H1 (cell line): Measurements from ENCODE around the gene PRKAR2A. TPM values are rescaled to one million over a fixed set of nuclear protein-coding genes. Genes with fewer than 3 reads are reported as not detected.

Source experiments
- CTCF ChIA-PET: fragments of 300-600 bp; sonication (Branson Sonifier 250); formaldehyde crosslinking; loops from one replicate; lab custom pipeline; 2021; ENCODE audit not compliant: partially characterized antibody; lab: Charles Lee
- POLR2A ChIA-PET: fragments of 300-600 bp; sonication (Branson Sonifier 250); formaldehyde crosslinking; loops from one replicate; lab custom pipeline; 2021; ENCODE audit warnings: inconsistent platforms; ENCODE audit not compliant: partially characterized antibody; lab: Charles Lee
- DNase-seq, 2 experiments: peaks; one replicate each; pipeline versions ENCODE4 v3.0.0 to v3.0.0-alpha.2; 2010 to 2022; ENCODE audit warnings: low spot score in 2 of 2, low read depth in 1 of 2, mixed read lengths in 1 of 2
- FAIRE-seq: peaks from 2 replicates; lab custom pipeline; 2011; peaks lifted over from hg19 to GRCh38; lab: Jason Lieb, UNC
- H2AFZ ChIP-seq: 2 replicates; pipeline ENCODE4 v1.8.1; 2012; ENCODE audit warnings: low read length, inconsistent platforms
- H2AK5ac ChIP-seq: 2 replicates; pipeline ENCODE4 v1.6.1; 2013; ENCODE audit warnings: low read depth, low read length
- H2BK120ac ChIP-seq: replicated peaks from 2 replicates; pipeline ENCODE3; 2013; ENCODE audit warnings: low read depth, low read length, inconsistent platforms
- H2BK12ac ChIP-seq: 2 replicates; pipeline ENCODE4 v1.6.1; 2013; ENCODE audit warnings: low read depth, low read length
- H2BK15ac ChIP-seq: 2 replicates; pipeline ENCODE4 v1.6.1; 2013; ENCODE audit warnings: low read length
- H2BK20ac ChIP-seq: 2 replicates; pipeline ENCODE4 v1.6.1; 2013; ENCODE audit warnings: low read length
- H2BK5ac ChIP-seq: 2 replicates; pipeline ENCODE4 v1.6.1; 2013; ENCODE audit warnings: low read depth, low read length
- H3K14ac ChIP-seq: 2 replicates; pipeline ENCODE4 v1.6.1; 2013; ENCODE audit warnings: inconsistent platforms; ENCODE audit not compliant: insufficient read length
- H3K18ac ChIP-seq: 2 replicates; pipeline ENCODE4 v1.6.1; 2013; ENCODE audit warnings: low read length; ENCODE audit errors: extremely low read depth
- H3K23ac ChIP-seq: 2 replicates; pipeline ENCODE4 v1.6.1; 2013; ENCODE audit warnings: inconsistent platforms; ENCODE audit not compliant: insufficient read length
- H3K23me2 ChIP-seq: 2 replicates; pipeline ENCODE4 v1.6.1; 2013; ENCODE audit warnings: low read depth, low read length
- H3K27ac ChIP-seq: 2 replicates; pipeline ENCODE4 v1.6.1; 2011; ENCODE audit warnings: low read depth, low read length, inconsistent platforms
- H3K27me3 ChIP-seq, 4 experiments: replicated peaks in 1 of 4; 1 replicate in 1 of 4; 2 replicates in 3 of 4; pipeline versions ENCODE4 v1.6.1 to v1.8.1; 2011 to 2013; ENCODE audit warnings: low read length in 3 of 4, mild to moderate bottlenecking in 3 of 4, inconsistent platforms in 2 of 4, mixed read lengths in 2 of 4, moderate library complexity in 1 of 4; ENCODE audit not compliant: control insufficient read depth in 3 of 4, insufficient read depth in 3 of 4; ENCODE audit errors: extremely low read depth in 1 of 4
- H3K36me3 ChIP-seq, 4 experiments: 2 replicates each; pipeline versions ENCODE4 v1.6.1 to v1.8.1; 2011 to 2013; ENCODE audit warnings: mild to moderate bottlenecking in 4 of 4, low read length in 3 of 4, moderate library complexity in 2 of 4, control low read depth in 1 of 4, inconsistent platforms in 1 of 4; ENCODE audit not compliant: insufficient read depth in 4 of 4, control insufficient read depth in 2 of 4
- H3K4ac ChIP-seq: replicated peaks from 2 replicates; pipeline ENCODE3; 2013; ENCODE audit warnings: low read length, low read depth, mixed read lengths, inconsistent platforms; ENCODE audit not compliant: insufficient read length
- H3K4me1 ChIP-seq, 4 experiments: replicated peaks in 1 of 4; 1 replicate in 1 of 4; 2 replicates in 3 of 4; pipeline versions ENCODE4 v1.6.1 to v1.8.1; 2011 to 2013; ENCODE audit warnings: low read length in 3 of 4, inconsistent platforms in 2 of 4, mixed read lengths in 1 of 4; ENCODE audit not compliant: insufficient read depth in 4 of 4, control insufficient read depth in 3 of 4
- H3K4me2 ChIP-seq, 2 experiments: 2 replicates each; pipeline versions ENCODE4 v1.6.1 to v1.8.1; 2011 to 2013; ENCODE audit warnings: low read depth in 2 of 2, low read length in 2 of 2, control low read depth in 1 of 2, inconsistent platforms in 1 of 2, mild to moderate bottlenecking in 1 of 2; ENCODE audit not compliant: insufficient read depth in 1 of 2
- H3K4me3 ChIP-seq, 4 experiments: fragments of 200-600, 300-600 bp in 1 of 4; sonication (generic), shearing (Covaris generic), sonication (Bioruptor Twin) in 1 of 4; 2 replicates each; pipeline versions ENCODE4 v1.5.1 to v1.8.1; 2011 to 2016; ENCODE audit warnings: low read length in 4 of 4, low read depth in 3 of 4, control low read depth in 2 of 4, inconsistent platforms in 2 of 4, mild to moderate bottlenecking in 2 of 4, mixed read lengths in 1 of 4, moderate library complexity in 1 of 4; ENCODE audit not compliant: insufficient read depth in 2 of 4; ENCODE audit errors: extremely low read depth in 1 of 4
- H3K56ac ChIP-seq: replicated peaks from 2 replicates; pipeline ENCODE3; 2013; ENCODE audit warnings: low read depth, mild to moderate bottlenecking, mixed read lengths, low read length, inconsistent platforms; ENCODE audit not compliant: insufficient read length
- H3K79me1 ChIP-seq: 2 replicates; pipeline ENCODE4 v1.6.1; 2013; ENCODE audit warnings: low read depth, low read length, control low read depth
- H3K79me2 ChIP-seq, 2 experiments: 2 replicates each; pipeline versions ENCODE4 v1.6.1 to v1.8.1; 2012 to 2013; ENCODE audit warnings: low read length in 2 of 2, mild to moderate bottlenecking in 2 of 2, inconsistent platforms in 1 of 2; ENCODE audit not compliant: insufficient read depth in 2 of 2, control insufficient read depth in 1 of 2
- H3K9ac ChIP-seq, 4 experiments: replicated peaks in 1 of 4; 1 replicate in 1 of 4; 2 replicates in 3 of 4; pipeline versions ENCODE4 v1.6.1 to v1.8.1; 2011 to 2013; ENCODE audit warnings: low read depth in 3 of 4, low read length in 3 of 4, control low read depth in 2 of 4, mild to moderate bottlenecking in 2 of 4, moderate library complexity in 2 of 4, inconsistent platforms in 1 of 4; ENCODE audit errors: extremely low read depth in 1 of 4
- H3K9me3 ChIP-seq, 2 experiments: 2 replicates each; pipeline versions ENCODE4 v1.6.1 to v1.8.1; 2012 to 2013; ENCODE audit warnings: mild to moderate bottlenecking in 2 of 2, moderate library complexity in 2 of 2, control low read depth in 1 of 2, inconsistent platforms in 1 of 2, low read depth in 1 of 2, low read length in 1 of 2, mixed read lengths in 1 of 2; ENCODE audit not compliant: insufficient read depth in 2 of 2
- H4K20me1 ChIP-seq, 2 experiments: replicated peaks in 1 of 2; 2 replicates each; pipeline versions ENCODE3 to v1.8.1; 2011 to 2013; ENCODE audit warnings: inconsistent platforms in 2 of 2, low read length in 2 of 2, mild to moderate bottlenecking in 1 of 2; ENCODE audit not compliant: insufficient read depth in 2 of 2, control insufficient read depth in 1 of 2
- H4K5ac ChIP-seq: 2 replicates; pipeline ENCODE4 v1.6.1; 2013; ENCODE audit warnings: low read length, low read depth, mixed read lengths, inconsistent platforms; ENCODE audit not compliant: insufficient read length
- H4K8ac ChIP-seq: 2 replicates; pipeline ENCODE4 v1.8.0; 2013; ENCODE audit warnings: mild to moderate bottlenecking, moderate library complexity, low read length, inconsistent platforms; ENCODE audit not compliant: insufficient read depth; ENCODE audit errors: extremely low read depth
- H4K91ac ChIP-seq: replicated peaks from 2 replicates; pipeline ENCODE3; 2013; ENCODE audit warnings: low read length, mixed read lengths, inconsistent platforms; ENCODE audit not compliant: insufficient read length
- E2F6 ChIP-seq: IDR thresholded peaks from 2 replicates; pipeline ENCODE4 v1.6.1; 2012; ENCODE audit warnings: inconsistent platforms
- HDAC6 ChIP-seq: IDR thresholded peaks from one replicate; pipeline ENCODE4 v1.7.1; 2012; ENCODE audit warnings: low read depth, mild to moderate bottlenecking, inconsistent platforms, low read length, moderate library complexity
- PHF8 ChIP-seq: fragments of 200-600 bp; sonication (generic); conservative IDR thresholded peaks from 2 replicates; pipeline ENCODE4 v1.7.1; 2012; ENCODE audit warnings: low read depth, mild to moderate bottlenecking, inconsistent platforms, low read length, moderate library complexity
- SP2 ChIP-seq: IDR thresholded peaks from 2 replicates; pipeline ENCODE4 v1.6.1; 2012; ENCODE audit warnings: mild to moderate bottlenecking, low read length, inconsistent platforms
- SUZ12 ChIP-seq: fragments of 200-600 bp; sonication (generic); IDR thresholded peaks from 2 replicates; pipeline ENCODE4 v1.6.1; 2012; ENCODE audit warnings: mild to moderate bottlenecking, inconsistent platforms, low read length, moderate library complexity, mixed read lengths
- WGBS, 2 experiments: shearing (Covaris generic) in 1 of 2; methylation state at CpG; one replicate each; pipeline versions ENCODE4 v1.1.6 to v1.1.7; 2013 to 2015; ENCODE audit warnings: low lambda C conversion rate in 2 of 2, mixed read lengths in 2 of 2, inconsistent platforms in 1 of 2, low coverage in 1 of 2, missing lambda C conversion rate in 1 of 2; ENCODE audit not compliant: insufficient replicate concordance in 2 of 2, insufficient coverage in 1 of 2, insufficient read length in 1 of 2; ENCODE audit errors: extremely low coverage in 1 of 2, missing lambda C conversion rate in 1 of 2; 5-methylcytosine and 5-hydroxymethylcytosine counted together
- polyA plus RNA-seq, 7 experiments: library from polyadenylated mRNA; depleted of rRNA in 3 of 7; stranded (reverse) in 5 of 7; unstranded in 2 of 7; fragments of >200 nt in 5 of 7; fragments of 200-250 nt in 2 of 7; gene quantifications; 1 replicate in 5 of 7; 2 replicates in 1 of 7; 4 replicates in 1 of 7; pipeline versions ENCODE4 v1.2.1 to v1.2.3, GENCODE V29; 2011 to 2013; ENCODE audit warnings: missing spikeins in 2 of 7, mixed read lengths in 2 of 7
- total RNA-seq: library from RNA; stranded (reverse); fragmentation: NEBNext Ultra II Directional; extraction: Animal tissue kit (Norgen Biotek cat#: 25700); gene quantifications from 2 replicates; pipeline ENCODE4 v1.2.1, GENCODE V29; 2021

Gene PRKAR2A
- total and polyA plus RNA-seq, 2 of the 8 experiments (the other 6 are each of a cell fraction or from before 2014, with no cell fraction given), result 6.3 to 42.4 TPM

- H2BK5ac ChIP-seq, result no peak overlapping the region
- WGBS, 2 experiments, result 93% methylated on average over 8 of the region's 8 CpGs; no CpG with 5 or more reads in 1 of the 2 experiments
- no peak overlapping the region for H3K56ac ChIP-seq
- DNase-seq (no peak), FAIRE-seq (no peak)
- H4K91ac ChIP-seq, result no peak overlapping the region
- no peak overlapping the region for H2BK20ac ChIP-seq
- no peak overlapping the region for H2AFZ ChIP-seq
- CTCF ChIA-PET, result no interaction called here
- no peak overlapping the region for H2BK12ac ChIP-seq
- H3K4me1 ChIP-seq, result no peaks in the 10 kb centered on the region
- POLR2A ChIA-PET, result interaction anchor here (0.6 kb wide), 1 partner anchor 25 kb away, joined by 4 read pairs; no protein-coding TSS in a partner anchor
- H4K8ac ChIP-seq, result no peak overlapping the region
- H2BK120ac ChIP-seq, result no peak overlapping the region
- no peaks in the 10 kb centered on the region for H3K9me3 ChIP-seq
- H3K4me3 ChIP-seq, result no peak overlapping the region
- no peaks in the 10 kb centered on the region for H3K79me1 ChIP-seq
- no peak overlapping the region for H3K23ac ChIP-seq
- H2AK5ac ChIP-seq, result no peak overlapping the region
- H2BK15ac ChIP-seq, result no peak overlapping the region
- H4K5ac ChIP-seq, result no peak overlapping the region
- H3K23me2 ChIP-seq, result no peaks in the 10 kb centered on the region
- H3K14ac ChIP-seq, result no peak overlapping the region
- no peaks in the 10 kb centered on the region for H4K20me1 ChIP-seq
- H3K36me3 ChIP-seq, result no peaks in the 10 kb centered on the region
- no peaks in the 10 kb centered on the region for H3K79me2 ChIP-seq
- H3K4ac ChIP-seq, result no peak overlapping the region
- no peak overlapping the region for H3K27ac ChIP-seq
- no peak overlapping the region for H3K18ac ChIP-seq
- no peak overlapping the region for H3K4me2 ChIP-seq
- TF ChIP-seq E2F6, result no peak
- TF ChIP-seq HDAC6, result no peak
- TF ChIP-seq SUZ12, result no peak
- TF ChIP-seq PHF8, result no peak
- TF ChIP-seq SP2, result no peak
- H3K9ac ChIP-seq, result no peak overlapping the region
- no peaks in the 10 kb centered on the region for H3K27me3 ChIP-seq
These were observed 30.0 kb upstream of the PRKAR2A start for GRCh38 chr3:48877671-48878070.
